PC-9 (cell line): ENCODE results near the gene ZNF784.

Experiments used
- EZH2 ChIP-seq: fragments of 200-600 bp; sonication (generic); IDR thresholded peaks from 2 replicates; pipeline ENCODE4 v1.8.0; 2017; ENCODE audit warnings: antibody characterized with exemption, low read depth
- TF ChIP-seq, protein P1 (sequence below): fragments of 200-600 bp; sonication (generic); conservative IDR thresholded peaks from 2 replicates; pipeline ENCODE4 v1.6.1; 2017; ENCODE audit warnings: mixed run types, antibody characterized with exemption, mild to moderate bottlenecking, moderate library complexity

DNA sequence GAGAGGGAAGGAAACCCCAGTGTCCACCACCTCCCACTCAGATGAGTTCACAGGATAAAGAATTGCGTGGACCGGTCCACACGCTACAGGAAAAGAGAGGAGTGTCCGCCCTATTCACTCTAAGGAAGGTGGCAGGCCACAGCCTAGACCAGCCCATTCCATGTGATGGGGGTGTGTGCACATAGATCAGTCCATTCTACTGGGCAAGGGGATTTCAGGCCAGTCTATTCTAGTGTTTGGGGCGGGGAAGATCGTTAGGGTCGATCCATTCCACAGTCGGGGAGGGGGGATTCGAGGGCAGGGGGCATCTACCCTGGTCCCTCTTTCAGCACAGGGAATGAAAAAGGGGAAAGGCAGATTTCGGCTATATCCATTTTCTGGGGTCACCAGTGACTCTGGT, 32.8 kb downstream of the ZNF784 start:
- TF ChIP-seq, protein P1, sequence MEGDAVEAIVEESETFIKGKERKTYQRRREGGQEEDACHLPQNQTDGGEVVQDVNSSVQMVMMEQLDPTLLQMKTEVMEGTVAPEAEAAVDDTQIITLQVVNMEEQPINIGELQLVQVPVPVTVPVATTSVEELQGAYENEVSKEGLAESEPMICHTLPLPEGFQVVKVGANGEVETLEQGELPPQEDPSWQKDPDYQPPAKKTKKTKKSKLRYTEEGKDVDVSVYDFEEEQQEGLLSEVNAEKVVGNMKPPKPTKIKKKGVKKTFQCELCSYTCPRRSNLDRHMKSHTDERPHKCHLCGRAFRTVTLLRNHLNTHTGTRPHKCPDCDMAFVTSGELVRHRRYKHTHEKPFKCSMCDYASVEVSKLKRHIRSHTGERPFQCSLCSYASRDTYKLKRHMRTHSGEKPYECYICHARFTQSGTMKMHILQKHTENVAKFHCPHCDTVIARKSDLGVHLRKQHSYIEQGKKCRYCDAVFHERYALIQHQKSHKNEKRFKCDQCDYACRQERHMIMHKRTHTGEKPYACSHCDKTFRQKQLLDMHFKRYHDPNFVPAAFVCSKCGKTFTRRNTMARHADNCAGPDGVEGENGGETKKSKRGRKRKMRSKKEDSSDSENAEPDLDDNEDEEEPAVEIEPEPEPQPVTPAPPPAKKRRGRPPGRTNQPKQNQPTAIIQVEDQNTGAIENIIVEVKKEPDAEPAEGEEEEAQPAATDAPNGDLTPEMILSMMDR: no peak
- TF ChIP-seq EZH2: no peak
